H9 (cell line): ENCODE measurements around the gene CTIF. TPM values are rescaled to one million over a fixed set of nuclear protein-coding genes. Genes with fewer than 3 reads are reported as not detected.

ENCODE experiments used
- DNase-seq: peaks from one replicate; pipeline ENCODE4 v3.0.0-alpha.2; 2017
- H2AFZ ChIP-seq: one replicate; pipeline ENCODE4 v1.6.1; 2013; ENCODE audit warnings: mild to moderate bottlenecking, low read length, control low read depth, moderate library complexity
- H2AK5ac ChIP-seq: 2 replicates; pipeline ENCODE4 v1.6.1; 2013; ENCODE audit warnings: low read length, control low read depth, mixed read lengths; ENCODE audit not compliant: insufficient read length
- H2BK120ac ChIP-seq: one replicate; pipeline ENCODE4 v1.6.1; 2013; ENCODE audit warnings: low read depth, mild to moderate bottlenecking, low read length, control low read depth, inconsistent platforms; ENCODE audit not compliant: poor library complexity, severe bottlenecking
- H2BK12ac ChIP-seq: 2 replicates; pipeline ENCODE4 v1.6.1; 2013; ENCODE audit warnings: low read length, control low read depth, mixed read lengths, low read depth; ENCODE audit not compliant: insufficient read length
- H2BK15ac ChIP-seq: 2 replicates; pipeline ENCODE4 v1.6.1; 2013; ENCODE audit warnings: low read depth, low read length, control low read depth
- H2BK20ac ChIP-seq: one replicate; pipeline ENCODE4 v1.6.1; 2013; ENCODE audit warnings: low read depth, mild to moderate bottlenecking, low read length, control low read depth, inconsistent platforms; ENCODE audit not compliant: poor library complexity, severe bottlenecking
- H2BK5ac ChIP-seq: 2 replicates; pipeline ENCODE4 v1.6.1; 2013; ENCODE audit warnings: low read length, control low read depth, mixed read lengths; ENCODE audit not compliant: insufficient read length
- H3K14ac ChIP-seq: 2 replicates; pipeline ENCODE4 v1.6.1; 2013; ENCODE audit warnings: low read length, control low read depth; ENCODE audit not compliant: insufficient read depth
- H3K18ac ChIP-seq: 2 replicates; pipeline ENCODE4 v1.6.1; 2013; ENCODE audit warnings: low read depth, mild to moderate bottlenecking, mixed read lengths, low read length, control low read depth; ENCODE audit not compliant: insufficient read length
- H3K23ac ChIP-seq: 2 replicates; pipeline ENCODE4 v1.6.1; 2013; ENCODE audit warnings: low read length, control low read depth, mixed read lengths, low read depth; ENCODE audit not compliant: insufficient read length
- H3K23me2 ChIP-seq: 2 replicates; pipeline ENCODE4 v1.6.1; 2013; ENCODE audit warnings: low read depth, mild to moderate bottlenecking, mixed read lengths, low read length, control low read depth; ENCODE audit not compliant: insufficient read length, poor library complexity, severe bottlenecking
- H3K27ac ChIP-seq: 2 replicates; pipeline ENCODE4 v1.5.1; 2013; ENCODE audit warnings: low read length, control low read depth, mixed read lengths, low read depth; ENCODE audit not compliant: insufficient read length
- H3K27me3 ChIP-seq: 2 replicates; pipeline ENCODE4 v1.6.1; 2013; ENCODE audit warnings: low read length, control low read depth, inconsistent platforms; ENCODE audit not compliant: insufficient read depth
- H3K4ac ChIP-seq: 2 replicates; pipeline ENCODE4 v1.6.1; 2013; ENCODE audit warnings: low read depth, mild to moderate bottlenecking, control low read depth, inconsistent platforms, low read length, moderate library complexity
- H3K4me1 ChIP-seq: 2 replicates; pipeline ENCODE4 v1.6.1; 2013; ENCODE audit warnings: low read length, control low read depth, inconsistent platforms; ENCODE audit not compliant: insufficient read depth
- H3K4me2 ChIP-seq: 2 replicates; pipeline ENCODE4 v1.6.1; 2013; ENCODE audit warnings: low read length, control low read depth, mixed read lengths; ENCODE audit not compliant: insufficient read length, insufficient read depth
- H3K56ac ChIP-seq: 2 replicates; pipeline ENCODE4 v1.6.1; 2013; ENCODE audit warnings: low read depth, mild to moderate bottlenecking, mixed read lengths, low read length, control low read depth; ENCODE audit not compliant: insufficient read length
- H3K79me1 ChIP-seq: 2 replicates; pipeline ENCODE4 v1.6.1; 2013; ENCODE audit warnings: low read depth, mild to moderate bottlenecking, moderate library complexity, low read length, control low read depth, inconsistent platforms; ENCODE audit not compliant: insufficient read depth, poor library complexity, severe bottlenecking
- H3K79me2 ChIP-seq: 2 replicates; pipeline ENCODE4 v1.6.1; 2013; ENCODE audit warnings: low read length, control low read depth, inconsistent platforms; ENCODE audit not compliant: insufficient read depth
- H3K9ac ChIP-seq: 2 replicates; pipeline ENCODE4 v1.6.1; 2013; ENCODE audit warnings: low read length, control low read depth, mixed read lengths; ENCODE audit not compliant: insufficient read length; ENCODE audit errors: extremely low read depth
- H3K9me3 ChIP-seq: one replicate; pipeline ENCODE4 v1.6.1; 2013; ENCODE audit warnings: low read depth, low read length, inconsistent platforms; ENCODE audit not compliant: control insufficient read depth
- H3T11ph ChIP-seq: one replicate; pipeline ENCODE4 v1.6.1; 2013; ENCODE audit warnings: mild to moderate bottlenecking, low read length, control low read depth, inconsistent platforms
- H4K20me1 ChIP-seq: one replicate; pipeline ENCODE4 v1.6.1; 2013; ENCODE audit not compliant: control insufficient read depth, insufficient read length, insufficient read depth
- H4K5ac ChIP-seq: 2 replicates; pipeline ENCODE4 v1.6.1; 2013; ENCODE audit warnings: low read depth, mild to moderate bottlenecking, mixed read lengths, low read length, control low read depth; ENCODE audit not compliant: insufficient read length
- H4K8ac ChIP-seq: replicated peaks from 2 replicates; pipeline ENCODE4 v1.6.1; 2013; ENCODE audit warnings: low read length, control low read depth, mixed read lengths, low read depth; ENCODE audit not compliant: insufficient read length
- H4K91ac ChIP-seq: 2 replicates; pipeline ENCODE4 v1.6.1; 2013; ENCODE audit warnings: low read depth, mild to moderate bottlenecking, moderate library complexity, mixed read lengths, low read length, control low read depth; ENCODE audit not compliant: insufficient read length
- H3K27ac Mint-ChIP-seq, 3 experiments: 2 replicates in 2 of 3; 3 replicates in 1 of 3; pipeline ENCODE4 v1.8.0; 2020 to 2021; ENCODE audit warnings: mixed read lengths in 3 of 3, mild to moderate bottlenecking in 1 of 3, moderate library complexity in 1 of 3
- H3K27me3 Mint-ChIP-seq: 2 replicates; pipeline ENCODE4 v1.8.0; 2021; ENCODE audit warnings: low read depth, mild to moderate bottlenecking, moderate library complexity, mixed read lengths
- H3K36me3 Mint-ChIP-seq, 3 experiments: 2 replicates in 2 of 3; 3 replicates in 1 of 3; pipeline ENCODE4 v1.8.0; 2020 to 2021; ENCODE audit warnings: low read depth in 3 of 3, mixed read lengths in 3 of 3; ENCODE audit not compliant: insufficient read depth in 1 of 3
- H3K4me1 Mint-ChIP-seq, 2 experiments: 2 replicates each; pipeline ENCODE4 v1.8.0; 2020; ENCODE audit warnings: mixed read lengths in 2 of 2
- H3K4me3 Mint-ChIP-seq, 2 experiments: 2 replicates in 1 of 2; 3 replicates in 1 of 2; pipeline ENCODE4 v1.8.0; 2020 to 2021; ENCODE audit warnings: mild to moderate bottlenecking in 2 of 2, mixed read lengths in 2 of 2, moderate library complexity in 1 of 2
- H3K9me3 Mint-ChIP-seq, 2 experiments: 2 replicates in 1 of 2; 3 replicates in 1 of 2; pipeline ENCODE4 v1.8.0; 2020; ENCODE audit warnings: mild to moderate bottlenecking in 2 of 2, mixed read lengths in 2 of 2, moderate library complexity in 1 of 2
- CTCF ChIP-seq: fragments of 200-600 bp; sonication (generic); conservative IDR thresholded peaks from 3 replicates; pipeline ENCODE4 v1.8.0; 2021; ENCODE audit warnings: antibody characterized with exemption, mild to moderate bottlenecking
- WGBS: extraction: QIAGEN DNeasy Blood & Tissue Kit; methylation state at CpG from one replicate; pipeline ENCODE4 v1.1.7; 2013; ENCODE audit warnings: missing lambda C conversion rate, low lambda C conversion rate, mixed read lengths; ENCODE audit not compliant: insufficient read length; ENCODE audit errors: extremely low coverage; 5-methylcytosine and 5-hydroxymethylcytosine counted together
- total RNA-seq: library from RNA; stranded (reverse); gene quantifications from 2 replicates; pipeline ENCODE4 v1.2.1, GENCODE V29; 2021

CTIF gene
- total RNA-seq, 1 experiment from 2014 or later = 15.8 TPM

- no peak overlapping the region for H2BK20ac ChIP-seq
- H2BK5ac ChIP-seq = no peak overlapping the region
- H2BK12ac ChIP-seq = no peak overlapping the region
- no peak overlapping the region for H4K91ac ChIP-seq
- H3K4me2 ChIP-seq = no peak overlapping the region
- no peak for DNase-seq
- H3K27me3 Mint-ChIP-seq = peaks cover 3% of the 10 kb centered on the region
- no peak overlapping the region for H4K8ac ChIP-seq
- H2BK120ac ChIP-seq = no peak overlapping the region
- H2AK5ac ChIP-seq = no peak overlapping the region
- TF ChIP-seq CTCF = no peak
- H3K23me2 ChIP-seq = no peaks in the 10 kb centered on the region
- H3K14ac ChIP-seq = no peak overlapping the region
- peaks cover 0 to 5% of the 10 kb centered on the region in 2 experiments; a peak in 4 of 5 replicates for H3K9me3 Mint-ChIP-seq
- no peaks in the 10 kb centered on the region for H3K4me1 ChIP-seq
- no peak overlapping the region for H3K4ac ChIP-seq
- no CpG with 5 or more reads among the region's 7 CpGs for WGBS
- H3K79me2 ChIP-seq = no peaks in the 10 kb centered on the region; the same call in 1 of the 2 replicates
- no peak overlapping the region for H3K4me3 Mint-ChIP-seq
- H3K18ac ChIP-seq = no peak overlapping the region
- H3K27ac ChIP-seq = no peak overlapping the region
- H3K36me3 Mint-ChIP-seq = peaks cover 10 to 12% (median 10%) of the 10 kb centered on the region in 3 experiments
- no peak overlapping the region for H3T11ph ChIP-seq
- H3K23ac ChIP-seq = no peak overlapping the region
- H3K27ac Mint-ChIP-seq = no peak overlapping the region
- H4K5ac ChIP-seq = no peak overlapping the region
- no peaks in the 10 kb centered on the region for H3K9me3 ChIP-seq
- H2AFZ ChIP-seq = no peak overlapping the region
- no peak overlapping the region for H3K56ac ChIP-seq
- H3K9ac ChIP-seq = no peak overlapping the region
- H4K20me1 ChIP-seq = no peaks in the 10 kb centered on the region
- no peaks in the 10 kb centered on the region for H3K27me3 ChIP-seq
- no peak overlapping the region for H2BK15ac ChIP-seq
- no peaks in the 10 kb centered on the region for H3K79me1 ChIP-seq
- H3K4me1 Mint-ChIP-seq = peaks cover 21 to 27% of the 10 kb centered on the region in 2 experiments
Measured at GRCh38 chr18:48580066-48580465, 41.2 kb downstream of the CTIF start.
